Stimulated activated CD4-positive, alpha-beta T cell treated with anti-CD3 and anti-CD28 coated beads, Interleukin-2, amount 100 ng/mL, for 48 hours (primary cell): ENCODE measurements around the gene POSTN.
"Not testable (repeated sequence)": the region's sequence is repeated elsewhere in the genome, so short reads cannot be mapped to it uniquely, and the experiment has no call there.

ENCODE experiments used
- DNase-seq, 2 donors: peaks; one replicate each; pipeline ENCODE4 v3.0.0-alpha.2; 2020

POSTN gene

DNA sequence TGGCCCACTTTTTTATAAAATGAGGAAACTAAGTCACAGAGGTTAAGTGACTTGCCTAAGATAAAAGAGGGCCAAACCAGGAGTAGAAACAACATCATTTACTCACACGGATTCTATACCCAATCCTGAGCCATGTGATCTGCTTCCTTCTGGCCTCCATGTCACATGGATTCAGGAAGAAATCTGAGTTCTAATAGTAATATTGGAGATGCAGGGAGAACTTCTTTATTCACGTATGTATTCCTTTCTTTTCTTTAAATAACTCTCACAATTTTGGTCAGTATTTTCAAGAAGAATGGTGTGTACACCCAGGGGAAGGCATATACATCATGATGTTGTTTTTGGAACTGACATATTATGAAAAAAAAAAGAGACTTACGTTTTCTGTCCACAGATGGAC is 1.8 kb downstream of the POSTN start:
- no peak for DNase-seq

GRCh38 chr13:37595162-37595561 is 3.4 kb downstream of the POSTN start:
- no peak for DNase-seq

DNA sequence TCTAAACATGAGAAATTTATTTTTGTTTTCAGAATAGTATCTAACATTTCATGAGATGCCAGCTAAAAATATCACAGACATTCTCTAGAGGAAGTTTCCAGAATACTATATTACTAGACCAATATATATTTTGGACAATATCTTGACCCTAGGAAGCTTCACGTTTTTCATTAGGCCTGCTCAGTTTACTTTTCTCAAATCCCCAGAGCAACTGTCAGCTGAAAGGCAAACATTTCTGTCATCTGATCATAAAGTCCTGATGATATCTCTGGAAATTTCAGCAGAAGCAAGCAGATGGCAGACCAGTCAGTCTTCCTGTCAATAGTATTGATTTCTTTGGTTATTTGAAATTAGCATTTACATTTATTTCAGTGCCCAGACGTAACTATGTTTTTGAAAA is 4.0 kb downstream of the POSTN start:
- no peak for DNase-seq

GRCh38 chr13:37589381-37589780 is 9.2 kb downstream of the POSTN start:
- not testable (repeated sequence) for DNase-seq

DNA sequence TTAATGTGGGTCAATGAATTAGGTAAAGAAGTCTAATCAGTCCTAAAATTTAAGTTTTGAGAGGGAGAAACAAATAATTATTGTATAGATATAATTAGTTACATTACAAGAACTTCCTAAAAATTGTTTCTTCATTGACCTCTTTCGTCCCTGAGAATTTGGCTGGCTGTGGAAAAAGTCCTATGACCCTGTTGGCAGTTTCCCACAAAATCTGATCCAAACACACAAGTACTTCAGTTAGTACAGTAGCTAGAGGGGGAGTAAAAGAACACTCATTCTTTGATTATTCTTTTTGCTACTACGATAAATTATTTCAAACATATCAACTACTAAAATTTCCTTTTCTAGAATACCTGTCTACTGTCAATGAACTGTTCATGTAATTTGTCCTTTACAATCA is 11.3 kb downstream of the POSTN start:
- no peak for DNase-seq

GRCh38 chr13:37586164-37586563 is 12.4 kb downstream of the POSTN start:
- DNase-seq = no peak

DNA sequence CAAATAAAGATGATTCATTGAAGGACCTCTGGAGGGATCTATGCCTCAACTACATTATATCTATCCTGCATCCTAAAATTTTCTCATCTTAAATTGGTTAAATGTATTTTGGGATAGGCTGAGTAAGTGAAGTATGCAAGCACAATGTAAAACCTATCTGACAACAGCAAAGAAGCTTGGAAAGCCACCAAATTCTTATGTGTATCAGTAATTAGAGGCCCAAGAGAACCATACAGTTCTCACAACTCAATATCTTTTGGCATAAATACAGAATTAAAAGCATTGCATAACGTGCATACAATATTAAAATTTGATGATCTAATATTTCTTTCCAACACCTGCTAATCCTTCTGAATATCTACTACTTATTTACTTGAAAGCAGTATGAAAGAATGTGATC is 13.0 kb downstream of the POSTN start:
- DNase-seq = no peak

- DNase-seq = no peak
These were observed 22.0 kb downstream of the POSTN start for GRCh38 chr13:37576601-37577000.

GRCh38 chr13:37565425-37565824 is 33.1 kb downstream of the POSTN start:
- DNase-seq = no peak

DNA sequence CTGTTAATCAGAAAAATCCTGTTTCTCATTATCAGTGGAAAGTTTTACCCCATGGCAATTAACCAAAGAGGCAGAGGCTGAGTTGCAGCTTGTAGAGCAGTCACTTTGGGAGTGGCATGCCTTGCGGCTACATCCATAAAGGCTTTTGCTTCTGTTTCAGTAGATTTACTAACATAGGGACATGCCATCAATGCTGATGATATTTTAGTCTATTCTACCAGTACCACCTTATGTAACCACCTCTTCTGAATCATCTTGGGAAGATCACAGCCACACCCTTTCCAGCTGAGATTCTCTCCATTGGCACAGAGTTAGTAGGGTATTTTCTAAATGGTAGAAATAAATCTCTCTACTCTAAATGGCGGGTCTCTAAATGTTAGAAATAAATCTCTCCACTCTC is 37.5 kb downstream of the POSTN start:
- DNase-seq = no peak

- no peak for DNase-seq
These were observed 38.0 kb downstream of the POSTN start for GRCh38 chr13:37560526-37560925.

- not testable (repeated sequence) for DNase-seq
These were observed 39.8 kb downstream of the POSTN start for GRCh38 chr13:37558766-37559165.

DNA sequence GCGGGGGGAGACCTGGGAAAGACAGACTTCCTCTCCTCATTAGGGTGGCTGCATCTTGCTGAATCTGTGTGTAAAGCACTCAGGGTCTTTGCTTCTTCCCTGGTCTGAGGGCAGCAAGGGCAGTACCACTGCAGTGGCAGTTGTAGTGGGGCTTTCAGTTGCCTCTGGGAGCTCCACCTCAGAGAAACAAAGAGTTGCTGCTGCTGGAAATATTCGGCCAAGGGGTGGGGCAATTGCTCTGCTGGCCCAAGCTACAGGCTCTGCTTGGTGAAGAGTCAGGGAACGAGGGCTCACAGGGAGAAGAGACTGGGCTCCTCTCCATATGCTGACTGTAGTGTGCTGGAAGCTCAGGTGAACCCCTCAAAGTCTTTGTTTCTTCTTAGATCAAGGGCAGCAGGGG is 52.5 kb downstream of the POSTN start:
- no peak for DNase-seq

GRCh38 chr13:37544995-37545394 is 53.6 kb downstream of the POSTN start:
- DNase-seq = no peak

- no peak for DNase-seq
These were observed 58.5 kb downstream of the POSTN start for GRCh38 chr13:37539976-37540605.

- DNase-seq = no peak
These were observed 59.4 kb downstream of the POSTN start for GRCh38 chr13:37539170-37539569.

DNA sequence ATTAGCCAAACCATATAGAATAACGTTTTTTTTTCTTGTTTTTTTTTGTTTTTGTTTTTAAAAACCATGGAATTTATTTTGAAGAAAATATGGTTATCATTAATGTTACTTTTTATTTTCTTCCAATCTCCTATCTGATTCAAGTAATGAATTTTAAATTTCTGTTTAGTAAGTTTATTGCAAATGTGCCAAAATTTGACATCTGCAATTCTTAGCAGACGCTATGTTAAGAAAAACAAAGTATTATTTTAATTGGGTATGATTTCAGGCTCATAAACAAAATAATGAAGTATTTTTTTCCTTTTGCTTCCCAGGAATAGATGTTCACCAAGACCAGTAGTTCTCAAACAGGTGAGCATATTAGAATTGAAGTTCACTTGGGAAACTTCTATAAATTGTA is 63.1 kb downstream of the POSTN start:
- DNase-seq = no peak

- no peak for DNase-seq
These were observed 63.9 kb downstream of the POSTN start for GRCh38 chr13:37534676-37535075.

GRCh38 chr13:37534181-37534580 is 64.4 kb downstream of the POSTN start:
- DNase-seq = no peak

DNA sequence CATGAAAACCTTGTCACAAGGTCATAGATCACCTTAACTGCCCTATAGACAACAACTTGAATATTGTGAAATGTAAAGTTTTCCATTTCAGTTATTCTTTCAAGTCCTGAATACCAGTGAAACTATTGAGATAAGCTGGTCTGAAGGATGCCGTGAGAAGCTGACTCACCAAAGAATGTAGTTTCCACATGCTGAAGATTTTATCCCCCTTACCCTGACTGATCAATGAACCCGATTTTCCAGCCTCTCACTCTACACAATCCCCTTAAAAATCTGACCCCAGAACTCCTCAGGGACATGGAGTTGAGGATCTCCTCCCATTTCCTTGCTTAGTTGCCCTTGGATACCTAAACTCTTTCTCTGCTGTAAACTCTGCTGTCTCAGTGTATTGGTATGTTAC is 67.5 kb downstream of the POSTN start:
- DNase-seq = no peak

- no peak for DNase-seq
These were observed 68.7 kb downstream of the POSTN start for GRCh38 chr13:37529751-37530385.

GRCh38 chr13:37526710-37527473 is 71.7 kb downstream of the POSTN start:
- no peak for DNase-seq

DNA sequence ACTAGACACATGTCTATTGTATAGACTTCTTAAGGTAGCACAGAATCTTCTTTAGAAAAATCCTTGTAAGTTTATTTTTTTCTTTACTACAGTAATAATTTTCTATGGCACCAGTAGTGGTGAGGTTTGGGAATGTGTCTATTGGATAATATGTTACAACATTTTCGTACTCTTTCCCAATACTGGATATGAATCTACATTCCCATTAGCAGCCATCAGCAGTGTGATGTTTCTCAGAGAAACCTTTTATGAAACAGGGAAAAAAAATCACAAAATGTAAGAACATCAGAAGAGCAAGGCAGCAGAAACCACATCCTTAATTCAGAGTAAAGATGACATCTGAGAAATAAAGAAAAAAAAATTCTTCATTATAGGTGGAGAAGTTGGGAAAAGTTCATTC is 83.3 kb downstream of the POSTN start:
- DNase-seq = no peak
